Spinal cord (tissue), 10 donors: ENCODE data around the gene PAXX. TPM values are rescaled to one million over a fixed set of nuclear protein-coding genes. Genes with fewer than 3 reads are reported as not detected.
"Not testable (repeated sequence)": the region's sequence is repeated elsewhere in the genome, so short reads cannot be mapped to it uniquely, and the experiment has no call there.

ENCODE experiments used
- DNase-seq, 6 donors: peaks; one replicate each; pipeline versions ENCODE4 v3.0.0 to v3.0.0-alpha.2; 2013 to 2015; ENCODE audit warnings: low spot score in 6 of 6, low read depth in 4 of 6
- H3K27ac ChIP-seq: one replicate; pipeline ENCODE4 v1.5.1; 2013; ENCODE audit warnings: low read depth, low read length, control low read depth
- H3K27me3 ChIP-seq: one replicate; pipeline ENCODE4 v1.6.1; 2013; ENCODE audit warnings: low read length; ENCODE audit not compliant: control insufficient read depth, insufficient read depth
- H3K36me3 ChIP-seq: one replicate; pipeline ENCODE4 v1.6.1; 2013; ENCODE audit warnings: low read length; ENCODE audit not compliant: control insufficient read depth, insufficient read depth
- H3K4me1 ChIP-seq: one replicate; pipeline ENCODE4 v1.6.1; 2013; ENCODE audit warnings: low read length; ENCODE audit not compliant: control insufficient read depth, insufficient read depth
- H3K4me3 ChIP-seq: one replicate; pipeline ENCODE4 v1.5.1; 2013; ENCODE audit warnings: low read depth, low read length, control low read depth
- H3K9me3 ChIP-seq: one replicate; pipeline ENCODE4 v1.6.1; 2013; ENCODE audit warnings: low read length; ENCODE audit not compliant: control insufficient read depth, insufficient read depth
- WGBS: methylation state at CpG from one replicate; pipeline ENCODE4 v1.1.5; 2013; ENCODE audit warnings: missing lambda C conversion rate; ENCODE audit not compliant: insufficient coverage; 5-methylcytosine and 5-hydroxymethylcytosine counted together
- polyA plus RNA-seq, 2 donors: library from polyadenylated mRNA; unstranded; fragments of 120-200 nt; gene quantifications; one replicate each; pipeline ENCODE4 v1.2.1, GENCODE V29; 2013; ENCODE audit not compliant: insufficient read length in 2 of 2
- total RNA-seq, 2 donors: library from RNA; depleted of rRNA in 1 of 2; stranded (reverse); fragments of 120-200 nt in 1 of 2; fragments of >200 nt in 1 of 2; gene quantifications; one replicate each; pipeline versions ENCODE4 v1.2.3 to v1.2.4, GENCODE V29; 2013 to 2014
- donor health status: healthy.

PAXX gene
- total and polyA plus RNA-seq, 4 donors: 15.7 to 108 (median 72.7) TPM

DNA sequence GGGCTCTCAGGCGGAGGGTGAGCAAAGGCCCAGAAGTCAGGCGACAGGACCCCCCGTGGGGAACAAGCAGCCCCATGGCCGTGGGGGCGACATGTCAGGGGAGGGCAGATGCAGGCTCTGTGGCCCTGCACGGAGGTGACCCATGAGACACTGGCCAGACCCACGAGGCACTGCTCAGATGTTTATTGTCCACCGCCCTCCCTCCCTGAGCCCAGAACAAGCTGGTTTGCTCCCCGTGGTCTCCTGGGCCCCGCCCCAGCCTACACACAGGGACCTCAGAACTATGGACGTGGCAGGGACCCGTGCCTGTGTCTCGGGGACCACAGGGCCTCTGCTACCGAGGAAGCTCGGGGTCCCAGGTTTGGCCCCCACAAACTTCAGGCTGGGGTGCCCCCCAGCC, 37.8 kb downstream of the PAXX start:
- 79% methylated on average over 15 of the region's 15 CpGs for WGBS
- no peaks in the 10 kb centered on the region for H3K9me3 ChIP-seq
- peaks cover 52% of the 10 kb centered on the region for H3K4me1 ChIP-seq
- peaks cover 18% of the 10 kb centered on the region for H3K36me3 ChIP-seq
- no peaks in the 10 kb centered on the region for H3K27me3 ChIP-seq
- H3K27ac ChIP-seq: no peak overlapping the region
- no peak for DNase-seq
- H3K4me3 ChIP-seq: no peak overlapping the region

DNA sequence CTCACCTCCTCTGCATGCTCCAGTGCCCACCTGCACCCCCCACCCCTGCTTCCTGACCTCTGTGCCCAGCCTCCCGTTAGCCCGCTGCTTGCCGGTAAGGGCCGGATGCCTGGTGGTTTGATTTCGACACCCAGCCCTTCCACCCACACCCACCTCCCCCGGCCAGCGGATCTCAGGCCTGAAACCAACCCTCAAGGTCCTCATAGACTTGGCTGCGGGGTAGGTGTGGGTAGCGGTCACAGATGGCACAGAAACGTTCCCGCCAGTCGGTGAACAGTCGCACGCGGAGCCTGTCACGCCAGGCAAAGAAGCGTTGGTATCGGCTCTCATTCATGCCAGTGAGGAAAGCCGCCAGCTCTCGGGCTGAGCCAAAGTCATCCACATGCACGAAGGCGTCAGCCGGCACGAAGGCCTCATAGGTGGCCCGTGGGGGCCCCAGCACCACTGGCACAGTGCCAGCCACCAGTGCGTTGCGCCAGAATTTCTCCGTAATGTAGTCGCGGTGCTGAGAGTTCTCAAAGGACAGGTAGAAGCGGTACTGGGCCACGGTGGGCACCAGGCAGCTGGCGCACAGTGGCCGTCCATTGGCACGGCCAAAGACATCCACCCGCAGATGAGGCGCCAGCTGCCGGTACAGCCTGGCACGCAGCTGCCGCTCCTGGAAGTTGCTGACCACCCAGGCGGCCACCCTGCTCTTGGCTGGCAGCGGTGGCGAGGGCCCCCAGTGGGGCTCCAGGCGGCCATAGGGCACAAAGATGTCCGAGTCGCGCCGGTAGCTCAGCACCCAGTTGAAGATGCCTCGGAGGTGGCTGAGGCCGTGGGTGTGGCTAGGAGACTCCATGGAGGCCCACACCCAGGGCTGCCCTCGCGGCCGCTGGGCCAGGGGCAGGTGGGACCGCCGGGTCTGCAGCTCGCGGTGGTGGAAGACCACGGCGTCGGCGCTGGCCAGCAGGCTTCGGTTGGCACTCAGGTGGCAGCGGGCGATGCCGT, 38.6 kb downstream of the PAXX start:
- peaks cover 51% of the 10 kb centered on the region for H3K4me1 ChIP-seq
- H3K9me3 ChIP-seq: no peaks in the 10 kb centered on the region
- no peak overlapping the region for H3K4me3 ChIP-seq
- no peak for DNase-seq
- H3K36me3 ChIP-seq: peaks cover 9% of the 10 kb centered on the region
- WGBS: 86% methylated on average over 64 of the region's 65 CpGs
- no peaks in the 10 kb centered on the region for H3K27me3 ChIP-seq
- no peak overlapping the region for H3K27ac ChIP-seq

DNA sequence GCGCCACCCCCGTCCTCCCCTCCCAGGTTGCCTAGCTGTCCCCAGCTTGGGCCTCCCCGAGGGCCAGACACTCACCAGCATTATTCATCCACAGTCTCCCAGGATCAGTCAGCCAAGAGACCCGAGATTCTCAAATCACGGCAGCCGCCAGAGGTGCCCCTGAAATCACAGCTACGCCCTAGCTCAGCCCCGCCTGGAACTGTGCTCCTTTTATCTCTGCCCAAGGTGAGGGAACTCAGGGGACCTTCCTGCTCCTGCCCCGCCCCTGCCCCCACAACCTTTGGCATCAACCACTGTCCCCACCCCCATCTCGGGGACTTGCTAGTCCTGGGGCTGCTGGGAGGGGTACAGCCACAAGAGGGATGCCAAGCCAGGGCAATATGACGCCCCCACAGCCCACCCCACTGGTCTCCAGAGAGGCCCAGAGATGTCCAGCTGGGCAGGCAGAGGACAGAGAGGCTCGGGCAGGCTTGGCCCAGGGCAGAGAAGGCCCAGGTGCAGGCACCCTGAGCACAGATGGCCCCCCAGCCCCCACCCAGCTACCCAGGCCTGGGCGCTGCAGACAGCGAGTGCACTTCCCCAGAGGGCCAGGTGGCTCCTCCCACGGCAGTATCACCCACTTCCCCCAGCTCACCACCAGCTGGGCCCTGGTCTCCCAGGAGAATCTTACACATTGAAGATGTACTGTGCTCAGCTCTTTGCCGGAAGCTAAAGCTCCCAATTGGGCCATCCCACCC, 39.9 kb downstream of the PAXX start, which contains the start of gene FUT7:
TSS of gene FUT7 (minus strand) at position 185 of the 737 bp plus-strand sequence. CDS start at position 88, 97 bp downstream.
- WGBS: 58% methylated on average over 16 of the region's 16 CpGs
- H3K36me3 ChIP-seq: peaks cover 15% of the 10 kb centered on the region
- H3K4me1 ChIP-seq: peaks cover 39% of the 10 kb centered on the region
- H3K27ac ChIP-seq: no peak within 1 kb of the TSS
- no peaks in the 10 kb centered on the region for H3K9me3 ChIP-seq
- no peak within 1 kb of the TSS for H3K4me3 ChIP-seq
- DNase-seq: no peak
- no peaks in the 10 kb centered on the region for H3K27me3 ChIP-seq

DNA sequence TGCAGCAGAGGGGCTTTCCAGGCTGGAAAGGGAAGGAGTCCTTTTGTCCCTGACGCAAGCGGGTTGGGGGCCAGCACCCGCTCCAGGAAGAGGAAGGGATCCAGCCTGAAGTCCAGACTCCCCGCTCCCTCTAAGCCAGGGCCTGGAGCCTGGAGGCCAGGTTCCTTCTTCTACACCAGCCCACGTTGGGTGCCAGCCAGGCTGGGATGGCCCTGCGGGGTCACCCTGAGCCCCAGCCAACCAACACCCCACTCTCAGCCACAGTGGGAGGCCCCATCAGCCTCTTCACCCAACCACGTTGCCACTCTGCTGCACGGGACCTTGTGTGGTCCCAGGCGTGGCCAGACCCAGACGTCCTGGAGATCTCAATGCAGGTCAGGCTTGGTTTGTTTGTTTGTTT, 40.6 kb downstream of the PAXX start:
- H3K27me3 ChIP-seq: no peaks in the 10 kb centered on the region
- H3K9me3 ChIP-seq: no peaks in the 10 kb centered on the region
- H3K27ac ChIP-seq: no peak overlapping the region
- no peak for DNase-seq
- 80% methylated on average over 8 of the region's 10 CpGs for WGBS
- H3K4me3 ChIP-seq: no peak overlapping the region
- H3K4me1 ChIP-seq: peaks cover 33% of the 10 kb centered on the region
- H3K36me3 ChIP-seq: peaks cover 23% of the 10 kb centered on the region

DNA sequence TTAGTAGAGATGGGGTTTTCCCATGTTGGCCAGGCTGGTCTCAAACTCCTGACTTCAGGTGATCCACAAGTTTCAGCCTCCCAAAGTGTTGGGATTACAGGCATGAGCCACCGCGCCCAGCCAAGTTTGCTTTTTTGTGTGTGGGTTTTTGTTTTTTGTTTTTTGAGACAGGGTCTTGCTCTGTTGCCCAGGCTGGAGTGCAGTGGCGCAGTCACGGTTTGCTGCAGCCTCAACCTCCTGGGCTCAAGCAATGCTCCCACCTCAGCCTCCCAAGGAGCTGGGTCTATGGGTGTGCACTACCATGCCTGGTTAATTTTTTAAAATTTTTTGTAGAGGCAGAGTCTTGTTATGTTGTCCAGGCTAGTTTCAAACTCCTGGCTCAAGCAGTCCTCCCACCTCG, 41.3 kb downstream of the PAXX start:
- H3K36me3 ChIP-seq: peaks cover 27% of the 10 kb centered on the region
- not testable (repeated sequence) for H3K4me3 ChIP-seq, H3K27me3 ChIP-seq, H3K27ac ChIP-seq, DNase-seq, H3K9me3 ChIP-seq
- peaks cover 32% of the 10 kb centered on the region for H3K4me1 ChIP-seq
- WGBS: 97% methylated on average over 5 of the region's 5 CpGs

DNA sequence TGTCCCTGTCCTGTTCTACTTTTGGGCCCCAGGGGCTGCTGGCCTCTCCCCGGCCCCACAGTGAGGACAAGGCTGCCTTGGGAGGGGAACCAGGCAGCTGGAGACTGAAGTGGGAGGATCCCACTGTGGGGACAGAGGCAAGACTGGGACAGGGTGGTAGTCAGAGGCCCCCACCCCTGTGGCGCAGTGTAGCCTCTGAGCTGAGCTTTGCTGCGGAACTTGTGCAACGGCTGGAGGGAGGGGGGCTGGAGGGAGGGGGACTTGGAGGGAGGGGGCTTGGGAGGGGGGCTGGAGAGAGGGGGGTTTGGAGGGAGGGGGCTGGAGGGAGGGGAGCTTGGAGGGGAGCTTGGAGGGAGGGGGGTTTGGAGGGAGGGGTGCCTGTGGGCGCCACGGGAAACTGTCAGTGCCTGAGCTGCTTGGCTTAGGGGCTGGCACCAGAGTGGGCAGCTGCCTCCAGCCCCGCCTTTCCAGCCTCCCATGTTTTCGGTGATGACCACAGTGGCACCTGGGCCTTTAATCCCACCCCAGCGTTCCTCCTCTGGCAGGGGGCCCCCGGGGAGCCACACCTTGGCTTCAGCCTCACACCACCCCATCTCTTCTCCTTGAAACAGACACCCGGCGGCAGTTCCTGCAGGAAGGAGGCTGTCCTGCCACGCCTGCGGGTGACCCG, 42.0 kb downstream of the PAXX start:
- 64% methylated on average over 10 of the region's 15 CpGs for WGBS

DNA sequence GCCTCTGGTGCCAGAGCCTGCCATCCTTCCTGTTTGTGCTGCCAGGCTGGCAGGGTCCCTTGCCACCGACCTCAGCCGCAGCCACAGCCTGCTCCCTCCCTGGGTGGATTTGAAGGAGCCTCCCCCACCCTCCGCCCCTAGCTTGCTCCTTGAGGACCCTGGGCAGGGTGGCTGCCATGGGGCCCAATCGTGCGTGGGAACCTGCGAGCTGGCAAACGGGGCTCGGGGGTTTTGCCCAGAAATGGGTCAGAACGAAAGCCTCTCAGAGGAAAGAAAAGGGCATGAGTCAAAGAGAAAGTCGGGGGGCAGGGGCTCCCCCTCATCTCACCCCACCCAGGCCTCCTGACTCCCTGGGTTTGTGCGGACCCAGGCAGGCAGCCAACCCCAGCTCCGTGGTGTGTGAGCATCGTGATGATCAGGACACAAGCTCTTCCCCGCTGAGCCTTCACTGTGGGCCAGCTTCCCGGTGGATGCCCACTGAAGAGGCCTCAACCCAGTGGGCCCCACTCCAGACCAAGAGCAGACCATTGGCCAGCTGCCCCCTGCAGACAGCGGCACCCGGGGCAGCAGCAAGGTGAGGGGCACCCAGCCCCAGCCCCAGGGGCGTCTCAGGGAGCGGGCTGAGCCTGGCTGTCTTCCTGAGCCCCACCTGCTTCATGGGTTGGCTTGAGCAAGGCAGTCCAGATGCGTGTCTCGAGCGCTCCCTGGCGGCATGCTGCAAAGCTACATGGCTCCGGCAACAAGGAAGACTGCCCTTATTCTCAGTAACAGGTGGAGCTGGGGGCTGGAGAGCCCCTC, 42.7 kb downstream of the PAXX start:
- Histone ChIP-seq H3K27ac (no peak overlapping the region), H3K4me1 (peaks cover 17% of the 10 kb centered on the region), H3K4me3 (no peak overlapping the region), H3K36me3 (peaks cover 42% of the 10 kb centered on the region), H3K9me3 (no peaks in the 10 kb centered on the region), H3K27me3 (no peaks in the 10 kb centered on the region)
- peak in 4 of 6 donors; percentile 58 to 94 (median 82) for DNase-seq
- whole genome bisulfite sequencing: 12% methylated on average over 16 of the region's 24 CpGs

More for the DNA sequence above, 42.0 kb downstream of the PAXX start:
- Histone ChIP-seq H3K4me3 (no peak overlapping the region), H3K36me3 (peaks cover 34% of the 10 kb centered on the region), H3K9me3 (no peaks in the 10 kb centered on the region), H3K27me3 (no peaks in the 10 kb centered on the region), H3K4me1 (peaks cover 25% of the 10 kb centered on the region), H3K27ac (no peak overlapping the region)
- DNase-seq: no peak

DNA sequence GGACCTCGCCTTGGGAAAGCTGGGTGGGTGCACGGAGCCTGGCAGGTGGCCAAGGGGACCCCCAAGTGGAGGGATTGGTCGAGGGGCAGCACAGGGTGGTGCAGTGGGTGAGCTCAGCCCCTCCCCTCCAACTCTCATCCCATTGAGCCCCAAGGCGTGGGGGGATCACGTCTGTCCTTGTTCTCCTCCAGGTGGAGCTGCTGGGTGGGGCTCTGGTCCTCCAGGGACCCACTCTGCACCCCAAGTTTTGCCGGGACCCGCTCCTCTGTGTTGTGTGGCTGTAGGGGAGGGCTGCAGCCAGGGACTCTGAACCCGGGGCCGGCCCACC, 43.2 kb downstream of the PAXX start:
- DNase-seq: no peak
- Histone ChIP-seq H3K27me3 (no peaks in the 10 kb centered on the region), H3K4me3 (no peak overlapping the region), H3K4me1 (peaks cover 16% of the 10 kb centered on the region), H3K27ac (no peak overlapping the region), H3K36me3 (peaks cover 47% of the 10 kb centered on the region), H3K9me3 (no peaks in the 10 kb centered on the region)
- 32% methylated on average over 8 of the region's 9 CpGs for WGBS

DNA sequence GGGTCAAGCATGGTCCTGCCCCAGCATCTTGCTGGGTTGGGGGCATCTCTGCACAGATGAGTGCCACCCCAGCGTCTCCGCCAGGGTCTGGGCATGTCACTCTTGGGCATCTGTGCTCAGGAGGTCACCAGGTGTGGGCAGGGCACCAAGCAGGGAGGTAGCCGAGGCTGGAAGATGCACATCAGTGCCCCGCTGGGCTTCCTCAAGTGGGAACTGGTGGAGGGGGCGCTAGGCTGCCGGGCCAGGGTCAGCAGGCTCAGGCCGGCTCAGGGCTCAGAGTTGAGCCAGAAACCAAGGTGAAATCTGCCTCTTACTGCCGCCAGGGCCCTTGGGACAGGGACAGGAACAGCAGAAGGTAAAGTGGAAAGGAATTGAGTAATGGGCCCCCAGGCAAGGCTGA, 43.7 kb downstream of the PAXX start:
- Histone ChIP-seq H3K4me3 (no peak overlapping the region), H3K27me3 (no peaks in the 10 kb centered on the region), H3K9me3 (no peaks in the 10 kb centered on the region), H3K36me3 (peaks cover 49% of the 10 kb centered on the region), H3K4me1 (peaks cover 16% of the 10 kb centered on the region), H3K27ac (no peak overlapping the region)
- no peak for DNase-seq
- WGBS: 82% methylated on average over 8 of the region's 8 CpGs
